Limb (tissue), 2 donors: ENCODE data around the gene IPO11.

Source experiments
- DNase-seq, 2 donors: peaks; one replicate each; pipeline ENCODE4 v3.0.0-alpha.2; 2016; ENCODE audit errors: extremely low spot score in 2 of 2

The IPO11 gene

DNA sequence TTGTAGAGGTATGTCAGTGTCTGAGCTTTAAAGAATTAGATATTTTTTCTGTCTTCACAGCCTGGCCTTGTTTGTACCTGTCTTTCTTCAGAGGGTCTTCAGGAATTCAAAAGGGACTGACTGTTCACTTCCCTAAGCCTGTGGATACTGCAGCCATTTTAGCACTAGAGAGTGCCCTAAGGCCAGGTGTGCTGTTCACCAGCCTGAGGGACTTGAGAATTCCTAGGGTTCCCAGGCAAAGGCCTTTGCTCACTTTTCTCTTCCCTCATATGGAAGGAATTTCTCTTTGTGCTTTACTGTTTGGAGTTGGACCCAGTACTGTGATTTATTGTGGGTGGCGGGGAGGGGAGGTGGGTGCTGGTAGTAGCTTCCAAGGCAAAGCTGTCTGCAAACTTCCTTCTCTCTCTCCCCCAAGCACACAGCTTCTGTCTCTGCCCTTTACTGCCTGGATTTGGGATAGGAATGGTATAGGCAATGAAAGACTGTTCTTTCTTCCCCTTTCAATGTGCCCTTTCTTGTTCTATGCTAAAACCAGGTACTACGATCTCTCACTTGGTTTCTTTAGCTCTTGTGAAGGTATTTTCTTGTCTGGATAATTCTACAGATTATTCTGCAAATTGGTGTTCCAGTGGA is 156.4 kb downstream of the IPO11 start:
- DNase-seq, result no peak

GRCh38 chr5:62569470-62569869 is 156.9 kb downstream of the IPO11 start:
- no peak for DNase-seq

GRCh38 chr5:62572918-62573514 is 160.5 kb downstream of the IPO11 start:
- DNase-seq, result no peak

DNA sequence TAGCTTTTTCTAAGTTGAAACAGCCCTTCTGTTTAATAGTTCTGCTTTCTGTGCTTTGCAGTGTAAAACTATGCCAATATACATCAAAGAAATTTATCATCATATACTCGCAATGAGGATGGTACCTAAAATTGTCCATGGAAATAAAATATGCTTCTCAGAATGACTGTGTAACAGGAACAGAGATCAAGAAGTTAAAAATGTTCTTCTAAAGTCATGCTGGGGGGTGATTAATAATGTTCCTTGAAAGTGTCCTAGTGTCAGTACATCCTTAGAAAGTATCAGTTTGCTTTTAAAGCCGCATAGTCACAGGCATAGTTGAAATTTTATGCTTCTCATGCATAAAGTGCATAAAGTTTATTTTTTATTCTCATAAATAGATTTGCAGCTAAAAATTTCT is 162.0 kb downstream of the IPO11 start:
- DNase-seq, result no peak

DNA sequence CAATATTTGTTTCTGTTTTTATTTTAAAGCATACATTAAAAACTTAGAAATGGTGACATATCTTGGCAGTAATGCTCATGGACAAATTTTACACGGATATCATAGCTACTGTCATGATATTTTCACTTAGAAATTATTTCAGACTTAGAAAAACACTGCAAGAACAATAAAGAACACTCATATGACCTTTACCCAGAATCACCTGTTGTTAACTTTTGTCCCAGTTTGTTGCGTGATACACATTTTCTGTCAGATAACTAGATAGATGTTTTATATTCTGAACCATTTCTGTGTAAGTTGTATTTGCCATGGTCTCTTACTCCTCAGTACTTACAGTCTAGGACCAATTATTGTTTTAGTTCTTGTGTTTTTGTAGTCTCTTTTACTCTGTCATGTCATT is 162.5 kb downstream of the IPO11 start:
- DNase-seq, result no peak

GRCh38 chr5:62575489-62575888 is 162.9 kb downstream of the IPO11 start:
- no peak for DNase-seq

- no peak for DNase-seq
Observed at GRCh38 chr5:62576570-62577170, 164.1 kb downstream of the IPO11 start.

- DNase-seq, result no peak
Observed at GRCh38 chr5:62577488-62577887, 164.9 kb downstream of the IPO11 start.

- peak in 1 of 2 donors; percentile 72 for DNase-seq
Observed at GRCh38 chr5:62578540-62578939, 166.0 kb downstream of the IPO11 start, which contains the start of gene LRRC70. LRRC70 (plus strand) TSS chr5:62578819; CDS start chr5:62579439, 620 bp downstream.

GRCh38 chr5:62579761-62580160 is 167.2 kb downstream of the IPO11 start:
- no peak for DNase-seq

GRCh38 chr5:62581836-62582597 is 169.5 kb downstream of the IPO11 start:
- DNase-seq, result no peak

DNA sequence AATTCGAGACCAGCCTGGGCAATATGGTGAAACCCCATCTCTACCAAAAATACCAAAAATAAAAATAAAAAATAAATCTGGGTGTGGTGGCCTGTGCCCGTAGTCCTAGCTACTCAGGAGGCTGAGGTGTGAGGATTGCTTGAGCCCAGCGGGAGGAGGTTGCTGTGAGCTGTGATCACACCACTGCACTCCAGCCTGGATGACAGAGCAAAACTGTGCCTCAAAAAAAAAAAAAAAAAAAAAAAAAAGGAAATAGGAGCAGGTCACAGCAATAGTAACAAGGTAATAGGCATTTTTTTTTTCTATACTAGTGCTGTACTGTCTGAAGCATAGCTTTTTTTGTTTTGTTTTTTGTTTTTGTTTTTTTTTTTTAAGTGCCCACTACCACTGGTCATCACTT is 171.8 kb downstream of the IPO11 start:
- DNase-seq, result no peak

DNA sequence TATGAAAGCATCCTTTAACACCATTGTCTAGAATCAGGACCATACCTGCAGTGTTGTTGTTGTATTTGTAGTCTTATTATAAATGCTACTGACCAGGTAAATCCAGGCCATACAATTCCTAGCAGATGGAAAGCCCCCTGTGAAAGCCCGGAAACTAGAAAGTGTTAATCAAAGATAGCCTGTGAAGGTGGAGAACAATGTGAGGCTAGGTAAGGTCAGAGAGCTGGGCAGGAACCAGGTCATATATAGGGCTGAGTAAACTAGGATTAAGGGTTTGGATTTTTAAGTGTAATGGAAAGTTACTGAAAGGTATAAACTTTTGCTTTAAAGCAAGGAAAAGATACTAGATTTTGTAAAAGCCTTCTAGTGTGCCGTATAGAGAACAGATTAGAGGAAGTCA is 172.7 kb downstream of the IPO11 start:
- DNase-seq, result no peak

DNA sequence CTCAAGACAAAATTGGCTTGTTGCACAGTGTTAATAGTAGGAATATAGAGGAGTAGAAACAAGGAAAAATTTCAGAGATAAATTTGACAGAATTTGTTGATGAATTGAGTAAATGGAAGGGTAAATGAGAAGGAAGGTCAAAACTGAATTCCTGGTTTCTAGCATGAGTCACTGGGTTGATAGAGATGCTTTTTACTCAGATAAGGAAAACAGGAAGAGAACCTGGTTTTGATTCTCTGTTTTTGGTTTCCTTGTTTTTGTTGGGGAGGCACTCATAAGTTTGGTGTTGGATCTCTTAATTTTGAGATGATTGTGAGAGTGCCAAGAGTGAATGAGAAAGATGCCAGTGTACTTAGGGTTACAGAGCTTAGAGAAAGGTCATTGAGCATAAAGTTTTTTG is 173.2 kb downstream of the IPO11 start:
- no peak for DNase-seq

- DNase-seq, result no peak
Observed at GRCh38 chr5:62587737-62588136, 175.2 kb downstream of the IPO11 start.

GRCh38 chr5:62588668-62589067 is 176.1 kb downstream of the IPO11 start:
- no peak for DNase-seq

- no peak for DNase-seq
Observed at GRCh38 chr5:62589504-62589903, 176.9 kb downstream of the IPO11 start.

GRCh38 chr5:62590387-62590786 is 177.8 kb downstream of the IPO11 start:
- DNase-seq, result no peak

GRCh38 chr5:62592558-62592957 is 180.0 kb downstream of the IPO11 start:
- DNase-seq, result no peak

DNA sequence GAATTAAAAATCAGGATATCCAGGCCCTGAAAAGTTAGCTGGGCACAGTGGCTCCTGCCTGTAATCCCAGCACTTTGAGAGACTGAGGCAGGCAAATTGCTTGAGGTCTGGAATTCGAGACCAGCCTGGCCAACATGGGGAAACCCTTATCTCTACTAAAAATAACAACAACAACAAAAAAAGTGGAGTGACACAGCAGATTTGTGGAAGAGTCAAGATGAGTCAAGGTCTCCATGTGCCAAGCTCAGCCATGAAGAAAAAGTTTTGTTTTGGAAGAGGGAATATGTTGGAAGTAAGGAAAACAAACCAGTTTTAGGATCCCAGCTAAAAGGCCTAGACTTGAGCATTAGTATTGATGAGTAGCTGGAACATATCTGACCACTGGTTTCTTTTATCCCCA is 180.8 kb downstream of the IPO11 start:
- DNase-seq, result no peak

DNA sequence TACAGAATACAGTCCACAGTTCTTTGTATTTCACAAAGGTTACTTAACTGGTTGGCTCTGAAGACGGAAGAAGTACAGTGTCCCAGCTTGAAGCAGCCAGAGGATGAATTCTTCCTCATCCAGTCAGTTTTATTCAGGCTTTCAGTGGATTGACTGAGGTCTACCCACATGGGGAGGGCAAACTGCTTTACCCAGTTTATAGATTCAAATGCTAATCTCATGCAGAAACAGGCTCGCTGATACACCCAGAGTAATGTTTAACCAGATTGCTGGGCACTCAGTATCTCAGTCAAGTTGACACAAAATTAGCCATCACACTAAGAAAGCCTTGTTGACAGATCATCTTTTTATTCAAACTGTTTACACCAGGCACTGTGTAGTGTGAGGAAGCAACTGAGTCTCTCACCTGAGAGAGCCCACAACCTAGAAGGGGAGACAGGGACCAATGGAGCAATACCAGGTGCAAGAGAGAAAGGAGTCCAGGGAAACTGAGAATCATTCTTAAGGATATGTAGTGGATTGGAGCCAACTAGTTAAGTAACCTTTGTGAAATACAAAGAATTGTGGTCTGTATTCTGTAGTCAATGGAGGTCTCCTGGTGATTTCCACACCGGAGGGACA is 181.9 kb downstream of the IPO11 start:
- DNase-seq, result no peak

- no peak for DNase-seq
Observed at GRCh38 chr5:62596096-62596495, 183.5 kb downstream of the IPO11 start.
